HepG2 (cell line): ENCODE results near the gene LONP1. TPM values are rescaled to one million over a fixed set of nuclear protein-coding genes. Genes with fewer than 3 reads are reported as not detected.

Experiments used
- ARHGAP35 ChIP-seq: sonication (generic); formaldehyde crosslinking; IDR thresholded peaks from 2 replicates; pipeline ENCODE4 v1.9.0; 2022; ENCODE audit warnings: mild to moderate bottlenecking, inconsistent platforms, moderate library complexity, missing genetic modification reagents, borderline replicate concordance
- ATF7 ChIP-seq, 2 experiments: fragments of 450-650 bp in 1 of 2; sonication (generic) in 1 of 2; formaldehyde crosslinking in 1 of 2; IDR thresholded peaks; 2 replicates each; pipeline versions ENCODE4 v1.4.0 to v1.6.1; 2016 to 2020; ENCODE audit warnings: antibody characterized with exemption in 1 of 2, mild to moderate bottlenecking in 1 of 2, missing genetic modification reagents in 1 of 2
- CCDC6 ChIP-seq: sonication (generic); formaldehyde crosslinking; IDR thresholded peaks from 2 replicates; pipeline ENCODE4 v1.8.1; 2022; ENCODE audit warnings: mild to moderate bottlenecking, missing genetic modification reagents, moderate library complexity
- CHCHD3 ChIP-seq: sonication (generic); formaldehyde crosslinking; IDR thresholded peaks from 2 replicates; pipeline ENCODE4 v1.8.0; 2022; ENCODE audit warnings: mild to moderate bottlenecking, missing genetic modification reagents, moderate library complexity
- MIER3 ChIP-seq: IDR thresholded peaks from 2 replicates; pipeline ENCODE4 v1.6.1; 2016; ENCODE audit warnings: missing compliant biosample characterization, borderline replicate concordance
- MYNN ChIP-seq: sonication (generic); formaldehyde crosslinking; IDR thresholded peaks from 2 replicates; pipeline ENCODE4 v1.4.0; 2020; ENCODE audit warnings: mild to moderate bottlenecking, low read depth, missing genetic modification reagents
- POLR2AphosphoS5 ChIP-seq: IDR thresholded peaks from 2 replicates; pipeline ENCODE4 v1.6.1; 2012; ENCODE audit warnings: low read depth, low read length
- THAP11 ChIP-seq: IDR thresholded peaks from 2 replicates; pipeline ENCODE4 v1.6.1; 2016; ENCODE audit warnings: missing biosample characterization, missing genetic modification reagents
- UBTF ChIP-seq: sonication (generic); formaldehyde crosslinking; IDR thresholded peaks from 2 replicates; pipeline ENCODE4 v1.4.0; 2020; ENCODE audit warnings: mild to moderate bottlenecking, missing genetic modification reagents
- ZNF362 ChIP-seq: sonication (generic); formaldehyde crosslinking; IDR thresholded peaks from 2 replicates; pipeline ENCODE4 v1.4.0; 2020; ENCODE audit warnings: missing genetic modification reagents, mild to moderate bottlenecking, borderline replicate concordance
- polyA plus RNA-seq, 8 experiments: library from polyadenylated mRNA; depleted of rRNA in 3 of 8; stranded (reverse) in 7 of 8; unstranded in 1 of 8; fragments of >200 nt; fragmentation: Illumina TruSeq in 4 of 8; extraction: Trizol in 4 of 8; gene quantifications; 2 replicates each; pipeline versions ENCODE4 v1.2.1 to v1.2.3, GENCODE V29; 2011 to 2016; ENCODE audit warnings: low read depth in 4 of 8, missing spikeins in 1 of 8, mixed read lengths in 1 of 8; ENCODE audit not compliant: insufficient read depth in 1 of 8
- total RNA-seq, 5 experiments: library from RNA; depleted of rRNA; stranded (reverse); fragments of >200 nt; fragmentation: Illumina TruSeq; extraction: Trizol; gene quantifications; 2 replicates each; pipeline ENCODE4 v1.2.3, GENCODE V29; 2016; ENCODE audit warnings: low read depth in 1 of 5

The LONP1 gene
- total and polyA plus RNA-seq, 2 of the 13 experiments (the other 11 are each of a cell fraction or from before 2014, with no cell fraction given): 59.5 to 76.8 TPM

GRCh38 chr19:5718579-5719273 lies 1.2 kb downstream of the LONP1 start (continued):
- TF ChIP-seq MIER3 (0 out of 2 replicates have a peak, but pooled peaks have one; percentile 6), POLR2AphosphoS5 (0 out of 2 replicates have a peak, but pooled peaks have one; percentile 19), ATF7 (IDR thresholded peaks at IDR 0.05) (peak; percentile 37; the same call in 1 of the 2 replicates), ATF7 (CRISPR knock-in tag; IDR thresholded peaks at IDR 0.05) (no peak), ZNF362 (CRISPR knock-in tag) (peak; percentile 52; the same call in 1 of the 2 replicates), UBTF (CRISPR knock-in tag) (0 out of 2 replicates have a peak, but pooled peaks have one; percentile 13), THAP11 (CRISPR knock-in tag) (peak; percentile 13; the same call in 1 of the 2 replicates), ARHGAP35 (no peak), MYNN (0 out of 2 replicates have a peak, but pooled peaks have one; percentile 56), CHCHD3 (CRISPR knock-in tag) (no peak), CCDC6 (CRISPR knock-in tag) (0 out of 2 replicates have a peak, but pooled peaks have one; percentile 26)
- TF ChIP-seq, all 625 proteins: peak for 20
